Heart left ventricle (tissue), 13 donors: ENCODE results near the gene FTL.

ENCODE experiments used
- CTCF ChIP-seq, 12 donors: fragments of 200-600 bp; sonication (generic) in 4 of 12; IDR thresholded peaks; one replicate each; pipeline versions ENCODE4 v1.5.0 to v1.8.0; 2018 to 2022; ENCODE audit warnings: antibody characterized with exemption in 12 of 12, mild to moderate bottlenecking in 5 of 12
- POLR2A ChIP-seq, 2 donors: fragments of 450-650 bp; IDR thresholded peaks; one replicate each; pipeline ENCODE4 v1.6.1; 2017; ENCODE audit warnings: antibody characterized with exemption in 2 of 2, mild to moderate bottlenecking in 2 of 2, moderate library complexity in 2 of 2
- donor health status: ischemic (EF 13 %, LVEDD 7.1; RV severe dilation, severe dysfunction).
- donor health status: DM: no; HTN: yes; CAD: no.
- donor health status: DM: no; HTN: no; CAD: no.
- donor health status: ischemic (EF 25% LVEDD 6.9; RV normal size, moderate dysfunction).
- donor health status: ischemic (EF 25% LVEDD 5.7; RV mildly dilated, moderate dysfunction).
- donor health status: ischemic (EF 35%, LVEDD 5.7; RV mildly dilated, moderate dysfunction).
- donor health status: nonischemic (EF 11% LVEDD 7.7; RV severe dilation, severe dysfunction).
- donor health status: DM: yes; HTN: yes; CAD: no.
- donor health status: PGD.
- donor health status: ischemic (EF 29% LVEDD 5.4; RV normal size, mild dysfunction).
- donor health status: nonischemic (EF 23%, LVEDD 6.1; RV moderate dilation, normal function).

DNA sequence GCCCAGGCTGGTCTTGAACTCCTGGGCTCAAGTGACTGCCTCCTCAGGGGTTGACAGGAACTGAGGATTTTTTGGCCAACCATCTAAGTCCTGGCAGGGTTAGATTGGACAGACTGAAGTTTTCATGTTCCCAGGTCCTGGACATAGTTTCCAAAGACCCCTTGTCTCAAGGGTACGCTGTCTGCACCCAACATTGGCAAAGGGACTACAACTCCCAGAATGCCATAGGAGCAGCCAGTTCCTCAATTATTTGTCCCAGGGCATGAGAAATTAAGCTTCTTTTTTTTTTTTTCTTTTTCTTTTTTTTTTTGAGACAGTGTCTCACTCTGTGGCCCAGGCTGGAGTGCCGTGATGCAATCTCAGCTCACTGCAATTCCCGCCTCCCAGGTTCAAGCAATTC lies 21.1 kb downstream of the FTL start:
- TF ChIP-seq CTCF (IDR thresholded peaks at IDR 0.05) (no peak), POLR2A (IDR thresholded peaks at IDR 0.05) (no peak)
